Liver (tissue), 8 donors: ENCODE data around the gene SMIM45.

ENCODE experiments used
- DNase-seq: peaks from one replicate; pipeline ENCODE4 v3.0.0-alpha.2; 2017; ENCODE audit warnings: low spot score
- H3K27ac ChIP-seq, 2 donors: one replicate each; pipeline ENCODE4 v1.7.0; 2013; ENCODE audit warnings: inconsistent platforms in 2 of 2, low read length in 2 of 2, control low read depth in 1 of 2, low read depth in 1 of 2, mild to moderate bottlenecking in 1 of 2
- H3K27me3 ChIP-seq, 4 donors: one replicate each; pipeline versions ENCODE4 v1.6.1 to v1.7.0; 2013; ENCODE audit warnings: low read length in 3 of 4, inconsistent platforms in 1 of 4, mild to moderate bottlenecking in 1 of 4, moderate library complexity in 1 of 4; ENCODE audit not compliant: control insufficient read depth in 4 of 4, insufficient read depth in 4 of 4
- H3K36me3 ChIP-seq, 4 donors: one replicate each; pipeline versions ENCODE4 v1.6.1 to v1.7.0; 2013; ENCODE audit warnings: low read length in 3 of 4, mild to moderate bottlenecking in 3 of 4, low read depth in 1 of 4, moderate library complexity in 1 of 4; ENCODE audit not compliant: control insufficient read depth in 4 of 4, insufficient read depth in 3 of 4
- H3K4me1 ChIP-seq, 4 donors: one replicate each; pipeline versions ENCODE4 v1.6.1 to v1.7.0; 2013; ENCODE audit warnings: low read length in 3 of 4, mild to moderate bottlenecking in 3 of 4, moderate library complexity in 1 of 4; ENCODE audit not compliant: control insufficient read depth in 4 of 4, insufficient read depth in 4 of 4
- H3K4me3 ChIP-seq, 3 donors: one replicate each; pipeline versions ENCODE4 v1.6.1 to v1.7.0; 2013; ENCODE audit warnings: low read length in 3 of 3, control low read depth in 1 of 3, low read depth in 1 of 3, mild to moderate bottlenecking in 1 of 3
- H3K9ac ChIP-seq, 2 donors: one replicate each; pipeline ENCODE4 v1.7.0; 2013; ENCODE audit warnings: low read length in 2 of 2, mild to moderate bottlenecking in 2 of 2, moderate library complexity in 2 of 2, control low read depth in 1 of 2, low read depth in 1 of 2
- H3K9me3 ChIP-seq, 4 donors: one replicate each; pipeline versions ENCODE4 v1.6.1 to v1.7.0; 2013; ENCODE audit warnings: low read length in 3 of 4; ENCODE audit not compliant: control insufficient read depth in 4 of 4
- EGR1 ChIP-seq, 2 donors: IDR thresholded peaks; 2 replicates each; pipeline ENCODE4 v1.6.1; 2016 to 2018; ENCODE audit warnings: antibody characterized with exemption in 2 of 2, low read depth in 2 of 2
- GABPA ChIP-seq, 2 donors: IDR thresholded peaks in 1 of 2; conservative IDR thresholded peaks in 1 of 2; 2 replicates each; pipeline ENCODE4 v1.6.1; 2016; ENCODE audit warnings: antibody characterized with exemption in 2 of 2, mild to moderate bottlenecking in 1 of 2, moderate library complexity in 1 of 2
- HNF4G ChIP-seq: IDR thresholded peaks from 2 replicates; pipeline ENCODE4 v1.6.1; 2016; ENCODE audit warnings: antibody characterized with exemption
- JUND ChIP-seq, 2 donors: IDR thresholded peaks; 2 replicates each; pipeline ENCODE4 v1.6.1; 2016; ENCODE audit warnings: antibody characterized with exemption in 2 of 2
- NR2F2 ChIP-seq: IDR thresholded peaks from 2 replicates; pipeline ENCODE4 v1.6.1; 2016; ENCODE audit warnings: antibody characterized with exemption
- RXRA ChIP-seq, 2 donors: IDR thresholded peaks; 2 replicates each; pipeline ENCODE4 v1.6.1; 2017 to 2018; ENCODE audit warnings: antibody characterized with exemption in 2 of 2, mild to moderate bottlenecking in 1 of 2
- SP1 ChIP-seq: IDR thresholded peaks from 2 replicates; pipeline ENCODE4 v1.6.1; 2018; ENCODE audit warnings: antibody characterized with exemption, mild to moderate bottlenecking
- TAF1 ChIP-seq: conservative IDR thresholded peaks from 2 replicates; pipeline ENCODE4 v1.6.1; 2016; ENCODE audit warnings: antibody characterized with exemption, mild to moderate bottlenecking
- YY1 ChIP-seq: IDR thresholded peaks from 2 replicates; pipeline ENCODE4 v1.6.1; 2016; ENCODE audit warnings: antibody characterized with exemption, mild to moderate bottlenecking
- WGBS: extraction: QIAGEN DNeasy Blood & Tissue Kit; methylation state at CpG from one replicate; pipeline ENCODE4 v1.1.7; 2013; 5-methylcytosine and 5-hydroxymethylcytosine counted together
- TF ChIP-seq, protein P1 (sequence below): fragments of 150-350 bp; IDR thresholded peaks from 2 replicates; pipeline ENCODE4 v1.5.1; 2017; ENCODE audit warnings: improper control_type of control experiment, low read depth, low read length; ENCODE audit not compliant: missing input control
- TF ChIP-seq, protein P2 (sequence below): IDR thresholded peaks from 2 replicates; pipeline ENCODE4 v1.6.1; 2016; ENCODE audit warnings: antibody characterized with exemption
- TF ChIP-seq, protein P3 (sequence below): IDR thresholded peaks from 2 replicates; pipeline ENCODE4 v1.6.1; 2016; ENCODE audit warnings: antibody characterized with exemption
- donor health status: healthy.
- donor health status: healthy.
- donor health status: healthy.
- donor health status: healthy.
- donor health status: healthy.

SMIM45 gene

DNA sequence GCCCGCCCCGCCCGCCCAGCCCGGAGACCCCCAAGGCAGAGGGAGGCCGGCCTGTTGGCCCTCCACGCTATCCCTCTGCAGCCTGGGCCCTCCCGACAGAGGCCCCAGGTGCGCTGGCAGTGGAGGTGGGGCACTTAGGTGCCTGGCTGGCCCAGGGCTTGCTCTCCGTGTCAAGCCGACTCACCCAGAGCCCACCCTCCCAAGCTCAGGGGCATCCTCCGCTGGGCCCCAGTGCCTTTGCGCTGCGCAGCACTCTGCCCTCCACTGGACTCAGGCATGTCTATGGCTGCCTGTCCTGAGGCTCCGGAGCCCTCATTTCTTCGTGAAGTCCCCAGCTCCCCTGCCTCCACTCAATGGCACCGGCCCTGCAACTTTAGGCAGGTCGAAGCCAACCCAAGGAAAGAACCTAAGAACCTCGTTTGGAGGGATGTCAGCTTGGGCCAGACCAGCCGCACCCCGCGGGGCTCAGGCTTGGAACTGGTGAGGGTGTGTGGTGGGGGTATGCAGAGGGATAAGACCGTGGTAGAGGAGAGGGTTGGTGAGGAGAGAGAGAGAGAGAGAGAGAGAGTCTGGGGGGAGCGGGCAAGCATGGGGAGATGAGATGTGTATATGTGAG, 6.1 kb downstream of the SMIM45 start (continued):
- TF ChIP-seq, protein P1, sequence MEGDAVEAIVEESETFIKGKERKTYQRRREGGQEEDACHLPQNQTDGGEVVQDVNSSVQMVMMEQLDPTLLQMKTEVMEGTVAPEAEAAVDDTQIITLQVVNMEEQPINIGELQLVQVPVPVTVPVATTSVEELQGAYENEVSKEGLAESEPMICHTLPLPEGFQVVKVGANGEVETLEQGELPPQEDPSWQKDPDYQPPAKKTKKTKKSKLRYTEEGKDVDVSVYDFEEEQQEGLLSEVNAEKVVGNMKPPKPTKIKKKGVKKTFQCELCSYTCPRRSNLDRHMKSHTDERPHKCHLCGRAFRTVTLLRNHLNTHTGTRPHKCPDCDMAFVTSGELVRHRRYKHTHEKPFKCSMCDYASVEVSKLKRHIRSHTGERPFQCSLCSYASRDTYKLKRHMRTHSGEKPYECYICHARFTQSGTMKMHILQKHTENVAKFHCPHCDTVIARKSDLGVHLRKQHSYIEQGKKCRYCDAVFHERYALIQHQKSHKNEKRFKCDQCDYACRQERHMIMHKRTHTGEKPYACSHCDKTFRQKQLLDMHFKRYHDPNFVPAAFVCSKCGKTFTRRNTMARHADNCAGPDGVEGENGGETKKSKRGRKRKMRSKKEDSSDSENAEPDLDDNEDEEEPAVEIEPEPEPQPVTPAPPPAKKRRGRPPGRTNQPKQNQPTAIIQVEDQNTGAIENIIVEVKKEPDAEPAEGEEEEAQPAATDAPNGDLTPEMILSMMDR = no peak

DNA sequence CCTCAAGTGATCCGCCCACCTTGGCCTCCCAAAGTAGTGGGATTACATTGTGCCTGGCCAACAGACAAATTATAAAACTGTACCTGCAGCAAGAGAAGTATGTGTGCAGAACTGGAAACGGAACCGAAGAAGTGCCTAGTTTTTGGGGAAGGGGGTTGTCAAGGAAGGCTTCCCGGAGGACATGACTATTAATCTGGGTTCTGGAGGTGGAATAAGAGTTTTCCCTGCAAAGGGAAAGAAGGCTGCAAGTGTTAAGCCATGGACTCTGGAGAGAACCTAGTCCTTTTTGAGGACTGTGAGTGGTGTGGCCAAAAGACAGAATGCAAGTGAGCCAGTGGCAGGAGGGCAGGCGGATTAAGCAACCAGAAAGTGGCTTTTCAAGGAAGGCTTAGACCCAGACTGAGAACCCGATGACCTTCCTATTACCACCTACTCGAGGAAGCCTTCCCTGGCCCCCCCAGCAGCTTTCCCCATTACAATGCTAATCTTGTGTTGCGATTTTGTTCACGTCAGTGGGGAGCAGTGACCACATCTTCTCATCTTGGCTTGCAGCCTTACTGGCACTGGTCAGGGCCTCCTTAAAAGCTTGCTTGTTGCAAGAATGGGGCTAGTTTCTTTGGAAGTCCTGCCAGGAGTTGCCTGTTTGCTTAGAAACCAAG, 11.6 kb downstream of the SMIM45 start:
- TF ChIP-seq, protein P2, sequence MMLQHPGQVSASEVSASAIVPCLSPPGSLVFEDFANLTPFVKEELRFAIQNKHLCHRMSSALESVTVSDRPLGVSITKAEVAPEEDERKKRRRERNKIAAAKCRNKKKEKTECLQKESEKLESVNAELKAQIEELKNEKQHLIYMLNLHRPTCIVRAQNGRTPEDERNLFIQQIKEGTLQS = no peak
- TF ChIP-seq EGR1 (IDR thresholded peaks at IDR 0.05; ENCODE audit: low read depth in 2 of 2) = no peak
- no peak for TF ChIP-seq TAF1
- no peaks in the 10 kb centered on the region for H3K36me3 ChIP-seq
- H3K9me3 ChIP-seq = no peaks in the 10 kb centered on the region
- H3K4me3 ChIP-seq = no peak overlapping the region
- DNase-seq = no peak
- 83% methylated on average over 9 of the region's 9 CpGs for WGBS
- no peaks in the 10 kb centered on the region for H3K27me3 ChIP-seq
- no peak overlapping the region for H3K9ac ChIP-seq
- H3K4me1 ChIP-seq = no peaks in the 10 kb centered on the region
- no peak overlapping the region for H3K27ac ChIP-seq

DNA sequence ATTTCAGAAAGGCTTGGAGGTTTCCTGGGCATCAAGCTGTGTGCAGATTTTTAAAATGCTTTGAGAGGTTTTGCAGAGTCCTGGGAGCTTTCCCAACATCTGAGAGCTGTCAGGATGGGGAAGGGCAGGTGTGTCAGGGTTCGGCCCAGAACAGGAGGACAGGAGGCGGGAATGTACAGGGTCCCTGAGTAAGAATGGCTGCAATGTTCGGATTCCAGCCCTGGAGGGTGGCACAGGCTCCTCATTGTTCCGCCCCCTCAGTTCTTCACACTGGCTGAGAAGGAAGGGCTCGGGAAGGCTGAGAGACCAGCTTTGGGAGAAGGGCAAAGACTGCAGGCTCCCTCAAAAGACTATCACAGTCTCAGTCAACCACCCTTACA, 12.2 kb downstream of the SMIM45 start:
- Histone ChIP-seq H3K9ac (no peak overlapping the region), H3K4me1 (no peaks in the 10 kb centered on the region), H3K4me3 (no peak overlapping the region), H3K9me3 (no peaks in the 10 kb centered on the region), H3K36me3 (no peaks in the 10 kb centered on the region), H3K27ac (no peak overlapping the region), H3K27me3 (no peaks in the 10 kb centered on the region)
- TF ChIP-seq, protein P3, sequence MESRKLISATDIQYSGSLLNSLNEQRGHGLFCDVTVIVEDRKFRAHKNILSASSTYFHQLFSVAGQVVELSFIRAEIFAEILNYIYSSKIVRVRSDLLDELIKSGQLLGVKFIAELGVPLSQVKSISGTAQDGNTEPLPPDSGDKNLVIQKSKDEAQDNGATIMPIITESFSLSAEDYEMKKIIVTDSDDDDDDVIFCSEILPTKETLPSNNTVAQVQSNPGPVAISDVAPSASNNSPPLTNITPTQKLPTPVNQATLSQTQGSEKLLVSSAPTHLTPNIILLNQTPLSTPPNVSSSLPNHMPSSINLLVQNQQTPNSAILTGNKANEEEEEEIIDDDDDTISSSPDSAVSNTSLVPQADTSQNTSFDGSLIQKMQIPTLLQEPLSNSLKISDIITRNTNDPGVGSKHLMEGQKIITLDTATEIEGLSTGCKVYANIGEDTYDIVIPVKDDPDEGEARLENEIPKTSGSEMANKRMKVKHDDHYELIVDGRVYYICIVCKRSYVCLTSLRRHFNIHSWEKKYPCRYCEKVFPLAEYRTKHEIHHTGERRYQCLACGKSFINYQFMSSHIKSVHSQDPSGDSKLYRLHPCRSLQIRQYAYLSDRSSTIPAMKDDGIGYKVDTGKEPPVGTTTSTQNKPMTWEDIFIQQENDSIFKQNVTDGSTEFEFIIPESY = no peak
- DNase-seq = no peak
- WGBS = 86% methylated on average over 5 of the region's 5 CpGs

DNA sequence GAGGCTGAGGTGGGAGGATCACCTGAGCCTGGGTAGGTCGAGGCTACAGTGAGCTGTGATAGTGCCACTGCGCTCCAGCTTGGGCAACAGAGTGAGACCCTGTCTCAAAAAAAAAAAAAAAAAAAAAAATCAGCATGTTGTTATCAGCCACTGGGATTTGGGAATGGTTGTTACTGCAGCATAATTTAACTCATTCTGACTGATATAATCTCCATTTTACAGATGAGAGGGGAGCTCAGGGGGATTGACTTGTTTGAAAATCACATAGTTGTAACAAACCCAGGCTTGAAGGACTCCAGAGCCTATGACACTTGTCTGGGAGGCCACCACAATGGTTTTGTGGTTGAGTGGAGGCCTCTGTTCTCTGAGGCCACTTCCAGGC, 14.3 kb downstream of the SMIM45 start:
- H3K9me3 ChIP-seq = no peaks in the 10 kb centered on the region
- WGBS = 95% methylated on average over 2 of the region's 2 CpGs
- no peaks in the 10 kb centered on the region for H3K27me3 ChIP-seq
- H3K4me3 ChIP-seq = no peak overlapping the region
- no peak overlapping the region for H3K9ac ChIP-seq
- no peak overlapping the region for H3K27ac ChIP-seq
- no peaks in the 10 kb centered on the region for H3K36me3 ChIP-seq
- no peak for DNase-seq
- H3K4me1 ChIP-seq = no peaks in the 10 kb centered on the region
- TF ChIP-seq YY1 = no peak
- TF ChIP-seq HNF4G = no peak
- TF ChIP-seq SP1 = no peak
- TF ChIP-seq, protein P3 = no peak
- TF ChIP-seq, protein P1 = no peak
- no peak for TF ChIP-seq RXRA (IDR thresholded peaks at IDR 0.05)
- TF ChIP-seq NR2F2 = no peak
- no peak for TF ChIP-seq GABPA (IDR thresholded peaks at IDR 0.05 in 1 of 2, conservative IDR thresholded peaks at IDR 0.05 in 1 of 2)
- no peak for TF ChIP-seq JUND (IDR thresholded peaks at IDR 0.05)
- TF ChIP-seq, protein P2 = no peak
